Aorta (tissue), 5 donors: ENCODE measurements around the gene LPCAT1. TPM values are rescaled to one million over a fixed set of nuclear protein-coding genes. Genes with fewer than 3 reads are reported as not detected.

Experiments used
- ATAC-seq: fragments of 200-7000 bp; cut with Tn5 transposase; one replicate; pipeline ENCODE4 v1.9.1; 2022; ENCODE audit warnings: moderate library complexity; ENCODE audit not compliant: low FRiP score
- DNase-seq, 2 donors: peaks; one replicate each; pipeline ENCODE4 v3.0.0-alpha.2; 2020
- H3K27ac ChIP-seq, 2 donors: one replicate each; pipeline ENCODE4 v1.5.1; 2013; ENCODE audit warnings: low read length in 2 of 2, mild to moderate bottlenecking in 2 of 2, moderate library complexity in 2 of 2, control low read depth in 1 of 2, inconsistent platforms in 1 of 2, low read depth in 1 of 2
- H3K27me3 ChIP-seq, 2 donors: one replicate each; pipeline ENCODE4 v1.6.1; 2013; ENCODE audit warnings: control low read depth in 1 of 2, low read length in 1 of 2, mild to moderate bottlenecking in 1 of 2, moderate library complexity in 1 of 2; ENCODE audit not compliant: insufficient read depth in 2 of 2, control insufficient read depth in 1 of 2
- H3K36me3 ChIP-seq, 2 donors: one replicate each; pipeline ENCODE4 v1.6.1; 2013; ENCODE audit warnings: control low read depth in 1 of 2, low read length in 1 of 2, mild to moderate bottlenecking in 1 of 2; ENCODE audit not compliant: insufficient read depth in 2 of 2, control insufficient read depth in 1 of 2
- H3K4me1 ChIP-seq, 2 donors: one replicate each; pipeline ENCODE4 v1.6.1; 2013; ENCODE audit warnings: low read length in 2 of 2, control low read depth in 1 of 2, mild to moderate bottlenecking in 1 of 2, moderate library complexity in 1 of 2; ENCODE audit not compliant: insufficient read depth in 2 of 2, control insufficient read depth in 1 of 2
- H3K4me3 ChIP-seq, 2 donors: one replicate each; pipeline ENCODE4 v1.5.1; 2013; ENCODE audit warnings: low read length in 2 of 2, control low read depth in 1 of 2, mild to moderate bottlenecking in 1 of 2
- H3K9me3 ChIP-seq: one replicate; pipeline ENCODE4 v1.6.1; 2013; ENCODE audit warnings: mild to moderate bottlenecking, low read length; ENCODE audit not compliant: control insufficient read depth
- WGBS, 2 donors: extraction: QIAGEN DNeasy Blood & Tissue Kit; methylation state at CpG; one replicate each; pipeline ENCODE4 v1.1.7; 2013; 5-methylcytosine and 5-hydroxymethylcytosine counted together
- intact Hi-C, 2 donors: fragments of 100-400 bp; cut with DNase I; formaldehyde crosslinking; loops; one replicate each; pipeline versions ENCODE4 v1.14.2 to v1.15.0; 2022
- polyA plus RNA-seq, 2 donors: library from polyadenylated mRNA; stranded (reverse); fragments of 200-250 nt; gene quantifications; one replicate each; pipeline ENCODE4 v1.2.3, GENCODE V29; 2013
- total RNA-seq, 2 donors: library from RNA; stranded (reverse); fragmentation: NEBNext Ultra II Directional; extraction: Animal tissue kit (Norgen Biotek cat#: 25700); gene quantifications; one replicate each; pipeline ENCODE4 v1.2.1, GENCODE V29; 2021
- donor health status: healthy with polysubstance abuse.
- donor health status: Bipolar disorder and iron deficiency.
- donor health status: DM: no; HTN: no; CAD: no.
- donor health status: DM: no; HTN: no; CAD: no.
- donor health status: DM: yes; HTN: yes; CAD: no.

Gene LPCAT1
- total and polyA plus RNA-seq, 4 donors = 6.4 to 68.7 (median 36.4) TPM

GRCh38 chr5:1538276-1538675 is 14.5 kb upstream of the LPCAT1 start:
- H3K4me1 ChIP-seq = no peaks in the 10 kb centered on the region
- intact Hi-C loops = no loop called here
- no peaks in the 10 kb centered on the region for H3K9me3 ChIP-seq
- H3K36me3 ChIP-seq = no peaks in the 10 kb centered on the region
- no peak overlapping the region for H3K27ac ChIP-seq
- DNase-seq (peak; percentile 41 to 59), ATAC-seq (no peak)
- 97 to 98% methylated on average over 13 to 14 of the region's 14 CpGs for WGBS, 2 donors
- H3K4me3 ChIP-seq = no peak overlapping the region
- H3K27me3 ChIP-seq = no peaks in the 10 kb centered on the region

- no peak overlapping the region for H3K27ac ChIP-seq
- no peaks in the 10 kb centered on the region for H3K27me3 ChIP-seq
- H3K36me3 ChIP-seq = no peaks in the 10 kb centered on the region
- ATAC-seq (no peak), DNase-seq (peak; percentile 27 to 42)
- WGBS, 2 donors = 93 to 95% methylated on average over 20 of the region's 20 CpGs
- H3K4me3 ChIP-seq = no peak overlapping the region
- no peaks in the 10 kb centered on the region for H3K9me3 ChIP-seq
- H3K4me1 ChIP-seq = no peaks in the 10 kb centered on the region
- intact Hi-C loops = no loop called here
These were observed 13.9 kb upstream of the LPCAT1 start for GRCh38 chr5:1537603-1538154.

- no peak overlapping the region for H3K27ac ChIP-seq
- 79 to 83% methylated on average over 8 of the region's 8 CpGs for WGBS, 2 donors
- no peaks in the 10 kb centered on the region for H3K36me3 ChIP-seq
- H3K4me3 ChIP-seq = no peak overlapping the region
- ATAC-seq (no peak), DNase-seq (no peak)
- no peaks in the 10 kb centered on the region for H3K27me3 ChIP-seq
- no peaks in the 10 kb centered on the region for H3K9me3 ChIP-seq
- intact Hi-C loops = no loop called here
- no peaks in the 10 kb centered on the region for H3K4me1 ChIP-seq
These were observed 13.3 kb upstream of the LPCAT1 start for GRCh38 chr5:1536871-1537602.

GRCh38 chr5:1536322-1536845 is 12.6 kb upstream of the LPCAT1 start:
- Histone ChIP-seq H3K4me3 (no peak overlapping the region), H3K4me1 (no peaks in the 10 kb centered on the region), H3K9me3 (no peaks in the 10 kb centered on the region), H3K27ac (no peak overlapping the region), H3K27me3 (no peaks in the 10 kb centered on the region), H3K36me3 (no peaks in the 10 kb centered on the region)
- ATAC-seq (peak; percentile 41), DNase-seq (peak; percentile 49 to 70)
- 78 to 82% methylated on average over 8 of the region's 8 CpGs for WGBS, 2 donors
- intact Hi-C loops = no loop called here

GRCh38 chr5:1535646-1536045 is 11.9 kb upstream of the LPCAT1 start:
- Histone ChIP-seq H3K27ac (no peak overlapping the region), H3K4me3 (no peak overlapping the region), H3K27me3 (no peaks in the 10 kb centered on the region), H3K36me3 (no peaks in the 10 kb centered on the region), H3K9me3 (no peaks in the 10 kb centered on the region), H3K4me1 (no peaks in the 10 kb centered on the region)
- intact Hi-C loops = no loop called here
- ATAC-seq (no peak), DNase-seq (no peak)
- 71 to 88% methylated on average over 3 of the region's 3 CpGs for WGBS, 2 donors

GRCh38 chr5:1532384-1532783 is 8.6 kb upstream of the LPCAT1 start:
- no peak for ATAC-seq
- Histone ChIP-seq H3K27me3 (no peaks in the 10 kb centered on the region), H3K4me1 (no peaks in the 10 kb centered on the region), H3K27ac (no peak overlapping the region), H3K36me3 (no peaks in the 10 kb centered on the region), H3K4me3 (no peak overlapping the region), H3K9me3 (no peaks in the 10 kb centered on the region)
- 86 to 90% methylated on average over 1 of the region's 1 CpG for WGBS, 2 donors
- intact Hi-C loops = no loop called here
- DNase-seq = no peak

- ATAC-seq = no peak
- Histone ChIP-seq H3K36me3 (no peaks in the 10 kb centered on the region), H3K4me1 (no peaks in the 10 kb centered on the region), H3K27ac (no peak overlapping the region), H3K27me3 (no peaks in the 10 kb centered on the region), H3K9me3 (no peaks in the 10 kb centered on the region), H3K4me3 (no peak overlapping the region)
- intact Hi-C loops = loop anchor here in 1 of 2 donors (10.0 kb wide), 1 partner anchor 185 kb away; the partner anchor contains the start of gene CLPTM1L
- no peak for DNase-seq
- 89 to 93% methylated on average over 3 of the region's 3 CpGs for WGBS, 2 donors
These were observed 5.7 kb upstream of the LPCAT1 start for GRCh38 chr5:1529498-1529897.

GRCh38 chr5:1527533-1528205 is 3.9 kb upstream of the LPCAT1 start:
- H3K27ac ChIP-seq = no peak overlapping the region
- H3K36me3 ChIP-seq = no peaks in the 10 kb centered on the region
- WGBS, 2 donors = 77 to 80% methylated on average over 12 of the region's 12 CpGs
- no peaks in the 10 kb centered on the region for H3K27me3 ChIP-seq
- H3K4me1 ChIP-seq = no peaks in the 10 kb centered on the region
- intact Hi-C loops = loop anchor here in 1 of 2 donors (10.0 kb wide), 1 partner anchor 183 kb away; the partner anchor contains the start of gene CLPTM1L
- H3K9me3 ChIP-seq = no peaks in the 10 kb centered on the region
- no peak overlapping the region for H3K4me3 ChIP-seq
- ATAC-seq (no peak), DNase-seq (peak in 1 of 2 donors; percentile 37)
